PFSK-1 (cell line): Measurements from ENCODE around the gene ATOH7.

ENCODE experiments used
- POLR2AphosphoS5 ChIP-seq: IDR thresholded peaks from 2 replicates; pipeline ENCODE4 v1.6.1; 2012; ENCODE audit warnings: low read depth, mild to moderate bottlenecking, control low read depth, low read length, moderate library complexity
- REST ChIP-seq, 2 experiments: IDR thresholded peaks; 2 replicates each; pipeline versions ENCODE4 v1.6.1 to v1.8.0; 2011 to 2012; ENCODE audit warnings: low read depth in 2 of 2, low read length in 2 of 2, control low read depth in 1 of 2, inconsistent platforms in 1 of 2, mild to moderate bottlenecking in 1 of 2, moderate library complexity in 1 of 2; ENCODE audit not compliant: insufficient read depth in 1 of 2
- SIN3A ChIP-seq: IDR thresholded peaks from 2 replicates; pipeline ENCODE4 v1.6.1; 2012; ENCODE audit warnings: mild to moderate bottlenecking, low read length, moderate library complexity, borderline replicate concordance; ENCODE audit not compliant: insufficient read depth
- TAF1 ChIP-seq: IDR thresholded peaks from 2 replicates; pipeline ENCODE4 v1.6.1; 2012; ENCODE audit warnings: low read length, control low read depth, borderline replicate concordance; ENCODE audit not compliant: insufficient read depth

- TF ChIP-seq POLR2AphosphoS5 (no peak), REST (IDR thresholded peaks at IDR 0.05; ENCODE audit: insufficient read depth in 1 of 2, low read depth in 2 of 2, low read length in 2 of 2) (no peak), TAF1 (no peak), SIN3A (no peak)
These were observed 29.4 kb upstream of the ATOH7 start for GRCh38 chr10:68261132-68261856.
